A549 (cell line): ENCODE measurements around the gene LSP1. TPM values are rescaled to one million over a fixed set of nuclear protein-coding genes. Genes with fewer than 3 reads are reported as not detected.

Source experiments
- ATAC-seq, 2 experiments: fragments of 200-7000 bp in 1 of 2; fragments of >200 bp in 1 of 2; cut with Nextera tagmentation in 1 of 2; cut with Tn5 transposase in 1 of 2; 3 replicates each; pipeline versions ENCODE4 v1.8.0 to v1.9.1; 2018 to 2020; ENCODE audit warnings: mild to moderate bottlenecking in 1 of 2, moderate library complexity in 1 of 2
- CTCF ChIA-PET: fragments of 300-600 bp; sonication (Branson Sonifier 250); formaldehyde crosslinking; extraction: SDS; loops from one replicate; lab custom pipeline; 2021; ENCODE audit warnings: antibody characterized with exemption, inconsistent platforms; lab: Yijun Ruan, JAX
- POLR2A ChIA-PET: fragments of 350-600 bp; formaldehyde crosslinking; extraction: SDS; loops from one replicate; lab custom pipeline; 2021; ENCODE audit warnings: antibody characterized with exemption, inconsistent platforms; lab: Yijun Ruan, JAX
- DNase-seq, 2 experiments: peaks; one replicate each; pipeline versions ENCODE4 v3.0.0 to v3.0.0-alpha.2; 2011 to 2016; ENCODE audit warnings: low read depth in 1 of 2, low spot score in 1 of 2
- FAIRE-seq: peaks from 2 replicates; lab custom pipeline; 2011; peaks lifted over from hg19 to GRCh38; lab: Jason Lieb, UNC
- H3K27ac ChIP-seq, 2 experiments: fragments of >200 bp; sonication (Bioruptor Twin); formaldehyde crosslinking; 3 replicates each; pipeline ENCODE4 v1.5.1; 2016 to 2017
- H3K4me1 ChIP-seq: fragments of >200 bp; sonication (Bioruptor Twin); formaldehyde crosslinking; 3 replicates; pipeline ENCODE4 v1.6.1; 2016
- H3K4me2 ChIP-seq: fragments of >200 bp; sonication (Bioruptor Twin); formaldehyde crosslinking; 3 replicates; pipeline ENCODE4 v1.6.1; 2016
- H3K4me3 ChIP-seq: fragments of >200 bp; sonication (Bioruptor Twin); formaldehyde crosslinking; 3 replicates; pipeline ENCODE4 v1.5.1; 2016
- H3K9me3 ChIP-seq: fragments of >200 bp; sonication (Bioruptor Twin); formaldehyde crosslinking; 3 replicates; pipeline ENCODE4 v1.6.1; 2016
- ATOH8 ChIP-seq: fragments of 250-450 bp; sonication (Bioruptor Pico); IDR thresholded peaks from 2 replicates; pipeline ENCODE4 v1.5.0; 2020; ENCODE audit warnings: low read depth, mild to moderate bottlenecking, moderate library complexity
- BCL3 ChIP-seq: fragments of >200 bp; sonication (Bioruptor Twin); formaldehyde crosslinking; IDR thresholded peaks from 3 replicates; pipeline ENCODE4 v1.6.1; 2016
- CBX2 ChIP-seq: fragments of 200-600 bp; sonication (generic); IDR thresholded peaks from 2 replicates; pipeline ENCODE4 v1.6.1; 2016; ENCODE audit warnings: low read depth, mild to moderate bottlenecking, borderline replicate concordance
- CBX8 ChIP-seq: fragments of 200-600 bp; sonication (generic); IDR thresholded peaks from 2 replicates; pipeline ENCODE4 v1.6.1; 2016
- CTCF ChIP-seq: fragments of >200 bp; sonication (Bioruptor Twin); formaldehyde crosslinking; IDR thresholded peaks from 3 replicates; pipeline ENCODE4 v1.5.1; 2016
- ESRRA ChIP-seq: fragments of 150-350 bp; IDR thresholded peaks from 2 replicates; pipeline ENCODE4 v1.6.1; 2014; ENCODE audit warnings: mild to moderate bottlenecking, low read length, borderline replicate concordance
- FOSB ChIP-seq: fragments of 250-450 bp; sonication (Bioruptor Pico); IDR thresholded peaks from 2 replicates; pipeline ENCODE4 v1.5.0; 2020; ENCODE audit warnings: mild to moderate bottlenecking, moderate library complexity
- HDAC2 ChIP-seq: fragments of 200-600 bp; sonication (generic); IDR thresholded peaks from 2 replicates; pipeline ENCODE4 v1.6.1; 2016
- HEYL ChIP-seq: fragments of 250-450 bp; sonication (Bioruptor Pico); IDR thresholded peaks from 2 replicates; pipeline ENCODE4 v1.8.0; 2021; ENCODE audit warnings: mild to moderate bottlenecking, moderate library complexity
- HOXB13 ChIP-seq: fragments of 250-450 bp; sonication (Bioruptor Pico); IDR thresholded peaks from 2 replicates; pipeline ENCODE4 v1.5.0; 2020; ENCODE audit warnings: low read depth, mild to moderate bottlenecking, moderate library complexity
- MYC ChIP-seq: IDR thresholded peaks from 2 replicates; pipeline ENCODE4 v1.6.1; 2012; ENCODE audit warnings: mild to moderate bottlenecking, inconsistent platforms, low read length, improper control_type of control experiment, borderline replicate concordance
- POLR2A ChIP-seq: IDR thresholded peaks from 2 replicates; pipeline ENCODE4 v1.6.1; 2012; ENCODE audit warnings: mild to moderate bottlenecking, low read length
- POLR2AphosphoS2 ChIP-seq: conservative IDR thresholded peaks from 2 replicates; pipeline ENCODE4 v1.6.1; 2012; ENCODE audit warnings: low read length, improper control_type of control experiment, inconsistent platforms
- RAD21 ChIP-seq, 2 experiments: fragments of >200 bp in 1 of 2; sonication (Bioruptor Twin) in 1 of 2; formaldehyde crosslinking in 1 of 2; IDR thresholded peaks in 1 of 2; conservative IDR thresholded peaks in 1 of 2; 2 replicates in 1 of 2; 3 replicates in 1 of 2; pipeline ENCODE4 v1.6.1; 2012 to 2018; ENCODE audit warnings: inconsistent platforms in 1 of 2
- REST ChIP-seq: fragments of 200-600 bp; sonication (generic); IDR thresholded peaks from 2 replicates; pipeline ENCODE4 v1.6.1; 2016; ENCODE audit warnings: antibody characterized with exemption, mild to moderate bottlenecking, moderate library complexity
- RFX5 ChIP-seq: fragments of 450-650 bp; IDR thresholded peaks from 2 replicates; pipeline ENCODE4 v1.7.1; 2014; ENCODE audit warnings: antibody characterized with exemption, mild to moderate bottlenecking, moderate library complexity
- SMC3 ChIP-seq: fragments of >200 bp; sonication (Bioruptor Twin); formaldehyde crosslinking; IDR thresholded peaks from 3 replicates; pipeline ENCODE4 v1.6.1; 2018; ENCODE audit warnings: inconsistent platforms
- USF2 ChIP-seq: fragments of 450-650 bp; IDR thresholded peaks from 2 replicates; pipeline ENCODE4 v1.6.1; 2014; ENCODE audit warnings: antibody characterized with exemption
- ZFP36 ChIP-seq: fragments of 450-650 bp; IDR thresholded peaks from 2 replicates; pipeline ENCODE4 v1.6.1; 2014; ENCODE audit warnings: borderline replicate concordance; ENCODE audit not compliant: partially characterized antibody
- ZSCAN20 ChIP-seq: fragments of 250-450 bp; sonication (Bioruptor Pico); IDR thresholded peaks from 2 replicates; pipeline ENCODE4 v1.8.0; 2022; ENCODE audit warnings: mild to moderate bottlenecking, moderate library complexity
- WGBS: methylation state at CpG from one replicate; pipeline ENCODE4 v1.1.6; 2017; ENCODE audit errors: missing lambda C conversion rate; 5-methylcytosine and 5-hydroxymethylcytosine counted together
- polyA plus RNA-seq, 4 experiments: library from polyadenylated mRNA; depleted of rRNA in 3 of 4; stranded (reverse); fragments of >200 nt; fragmentation: RNase III in 1 of 4; extraction: RNeasy Plus Mini Kit Qiagen cat#74134 plus additional on column Dnase treatment in 1 of 4; gene quantifications; 2 replicates in 3 of 4; 3 replicates in 1 of 4; pipeline ENCODE4 v1.2.3, GENCODE V29; 2011 to 2017

LSP1 gene
- polyA plus RNA-seq, 2 of the 4 experiments (the other 2 are of a cell fraction) = 0.67 to 3.5 TPM

- Histone ChIP-seq H3K27ac (peak overlapping the region; percentile 73 to 89; a peak in 5 of 6 replicates), H3K4me1 (peaks cover 85% of the 10 kb centered on the region), H3K4me2 (0 out of 3 replicates have a peak overlapping the region, but pooled peaks have one; percentile 10), H3K4me3 (no peak overlapping the region), H3K9me3 (no peaks in the 10 kb centered on the region)
- ATAC-seq (no peak), DNase-seq (no peak), FAIRE-seq (no peak)
- TF ChIP-seq CBX2 = no peak
- TF ChIP-seq ZFP36 = no peak
- TF ChIP-seq POLR2AphosphoS2 = no peak
- TF ChIP-seq HEYL (CRISPR knock-in tag) = no peak
- TF ChIP-seq HDAC2 = no peak
- TF ChIP-seq ESRRA = no peak
- TF ChIP-seq MYC = no peak
- no peak for TF ChIP-seq FOSB
- no peak for TF ChIP-seq ATOH8 (CRISPR knock-in tag)
- TF ChIP-seq CTCF = no peak
- no peak for TF ChIP-seq BCL3
- no peak for TF ChIP-seq REST
- TF ChIP-seq USF2 = no peak
- no peak for TF ChIP-seq CBX8
- TF ChIP-seq HOXB13 = no peak
- TF ChIP-seq POLR2A = no peak
- TF ChIP-seq ZSCAN20 (CRISPR knock-in tag) = no peak
- TF ChIP-seq RFX5 = no peak
- TF ChIP-seq SMC3 = no peak
- TF ChIP-seq RAD21 (conservative IDR thresholded peaks at IDR 0.05 in 1 of 2, IDR thresholded peaks at IDR 0.05 in 1 of 2) = no peak
- ChIA-PET POLR2A (interaction anchor here (1.0 to 1.1 kb wide), 2 partner anchors 58 to 136 kb away, joined by 3 to 5 read pairs; no protein-coding TSS in a partner anchor), CTCF (interaction anchor here (0.9 to 13.7 kb wide), 11 partner anchors 10 to 323 kb away, joined by 3 to 605 read pairs (median 93); partner anchors contain the start of genes KRTAP5-6 and LSP1)
- 50% methylated on average over 6 of the region's 6 CpGs for WGBS
Measured at GRCh38 chr11:1830004-1830321, 22.9 kb upstream of the LSP1 start.
